ENCODE data around the gene RRP12. TPM values are rescaled to one million over a fixed set of nuclear protein-coding genes. Genes with fewer than 3 reads are reported as not detected.

The RRP12 gene
- total and polyA plus RNA-seq, 2 experiments from 2014 or later = 17.6 to 17.7 TPM

DNA sequence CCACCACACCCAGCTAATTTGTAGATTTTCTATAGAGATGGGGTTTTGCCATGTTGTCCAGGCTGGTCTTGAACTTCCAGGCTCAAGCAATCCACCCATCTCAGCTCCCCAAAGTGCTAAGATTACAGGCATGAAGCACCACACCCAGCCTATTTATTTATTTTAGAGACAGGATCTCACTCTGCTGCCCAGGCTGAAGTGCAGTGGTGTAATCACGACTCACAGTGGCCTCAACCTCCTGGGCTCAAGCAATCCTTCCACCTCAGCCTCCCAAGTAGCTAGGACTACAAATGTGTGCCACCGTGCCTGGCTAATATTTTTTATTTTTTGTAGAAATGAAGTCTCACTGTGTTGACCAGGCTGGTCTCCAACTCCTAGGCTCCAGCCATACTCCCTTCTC, 59.7 kb downstream of the RRP12 start:
- Histone ChIP-seq H3K9me2 (ENCODE audit: insufficient read depth) (no peaks in the 10 kb centered on the region), H3K27ac (no peak overlapping the region), H3K4me1 (ENCODE audit: insufficient read depth) (0 out of 2 replicates have a peak, but pooled peaks cover 6% of the 10 kb centered on the region), H3K9ac (no peak overlapping the region), H3K27me3 (replicated peaks; ENCODE audit: insufficient read depth) (0 out of 2 replicates have a peak, but pooled peaks cover 8% of the 10 kb centered on the region), H3K9me3 (ENCODE audit: low read depth) (no peaks in the 10 kb centered on the region), H2AFZ (no peak overlapping the region), H3F3A (ENCODE audit: insufficient read depth) (peaks cover 8% of the 10 kb centered on the region; the same call in 1 of the 2 replicates), H4K20me1 (ENCODE audit: insufficient read depth) (no peaks in the 10 kb centered on the region), H3K4me3 (no peak overlapping the region), H3K4me2 (ENCODE audit: unreplicated experiment) (no peak overlapping the region), H3K36me3 (ENCODE audit: low read depth) (no peaks in the 10 kb centered on the region), H3K79me2 (ENCODE audit: insufficient read depth) (no peaks in the 10 kb centered on the region)
- in situ Hi-C loops (cut with MboI) = no loop called here
- TF ChIP-seq EZH2phosphoT487 (IDR thresholded peaks at IDR 0.05; ENCODE audit: insufficient read depth, low read depth) (no peak), EZH2 (IDR thresholded peaks at IDR 0.05; ENCODE audit: insufficient read depth, poor library complexity, severe bottlenecking) (no peak)
- WGBS, 2 experiments (ENCODE audit: low coverage in 1 of 2, low lambda C conversion rate in 2 of 2, missing lambda C conversion rate in 2 of 2) = 44 to 55% methylated on average over 2 of the region's 2 CpGs
- no peak for DNase-seq

DNA sequence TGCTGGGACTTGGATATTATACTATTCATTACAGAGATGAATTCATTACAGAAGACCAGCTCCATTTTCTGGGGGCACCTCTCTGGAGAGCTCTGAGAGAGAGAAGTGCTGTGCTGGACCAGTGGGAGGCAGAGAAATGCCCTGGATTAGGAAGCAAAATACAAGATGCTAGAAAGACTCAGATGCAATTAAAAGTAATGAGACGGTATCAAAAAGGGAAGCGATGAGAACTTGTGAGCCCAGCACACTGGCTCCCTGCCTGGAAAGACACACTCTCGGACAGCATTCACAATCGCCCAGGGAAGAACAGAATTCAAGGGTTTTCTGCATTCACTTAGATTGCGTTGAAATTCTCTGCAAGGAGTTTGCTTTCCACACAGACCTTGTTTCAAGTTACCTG, 63.1 kb downstream of the RRP12 start:
- H3K27ac ChIP-seq = no peak overlapping the region
- 11 to 13% methylated on average over 5 of the region's 5 CpGs for WGBS, 2 experiments (ENCODE audit: low coverage in 1 of 2, low lambda C conversion rate in 2 of 2, missing lambda C conversion rate in 2 of 2)
- peaks cover 17% of the 10 kb centered on the region for H3F3A ChIP-seq (ENCODE audit: insufficient read depth)
- H3K27me3 ChIP-seq (replicated peaks; ENCODE audit: insufficient read depth) = 0 out of 2 replicates have a peak, but pooled peaks cover 8% of the 10 kb centered on the region
- H3K9me2 ChIP-seq (ENCODE audit: insufficient read depth) = no peaks in the 10 kb centered on the region
- DNase-seq = no peak
- no peak overlapping the region for H3K4me3 ChIP-seq
- no peaks in the 10 kb centered on the region for H3K36me3 ChIP-seq (ENCODE audit: low read depth)
- H2AFZ ChIP-seq = 0 out of 2 replicates have a peak overlapping the region, but pooled peaks have one; percentile 20
- H3K4me2 ChIP-seq (ENCODE audit: unreplicated experiment) = no peak overlapping the region
- no peak overlapping the region for H3K9ac ChIP-seq
- H3K79me2 ChIP-seq (ENCODE audit: insufficient read depth) = no peaks in the 10 kb centered on the region
- H4K20me1 ChIP-seq (ENCODE audit: insufficient read depth) = no peaks in the 10 kb centered on the region
- TF ChIP-seq EZH2phosphoT487 (IDR thresholded peaks at IDR 0.05; ENCODE audit: insufficient read depth, low read depth) (no peak), EZH2 (IDR thresholded peaks at IDR 0.05; ENCODE audit: insufficient read depth, poor library complexity, severe bottlenecking) (no peak)
- no peaks in the 10 kb centered on the region for H3K9me3 ChIP-seq (ENCODE audit: low read depth)
- in situ Hi-C loops (cut with MboI) = no loop called here
- 0 out of 2 replicates have a peak, but pooled peaks cover 6% of the 10 kb centered on the region for H3K4me1 ChIP-seq (ENCODE audit: insufficient read depth)

DNA sequence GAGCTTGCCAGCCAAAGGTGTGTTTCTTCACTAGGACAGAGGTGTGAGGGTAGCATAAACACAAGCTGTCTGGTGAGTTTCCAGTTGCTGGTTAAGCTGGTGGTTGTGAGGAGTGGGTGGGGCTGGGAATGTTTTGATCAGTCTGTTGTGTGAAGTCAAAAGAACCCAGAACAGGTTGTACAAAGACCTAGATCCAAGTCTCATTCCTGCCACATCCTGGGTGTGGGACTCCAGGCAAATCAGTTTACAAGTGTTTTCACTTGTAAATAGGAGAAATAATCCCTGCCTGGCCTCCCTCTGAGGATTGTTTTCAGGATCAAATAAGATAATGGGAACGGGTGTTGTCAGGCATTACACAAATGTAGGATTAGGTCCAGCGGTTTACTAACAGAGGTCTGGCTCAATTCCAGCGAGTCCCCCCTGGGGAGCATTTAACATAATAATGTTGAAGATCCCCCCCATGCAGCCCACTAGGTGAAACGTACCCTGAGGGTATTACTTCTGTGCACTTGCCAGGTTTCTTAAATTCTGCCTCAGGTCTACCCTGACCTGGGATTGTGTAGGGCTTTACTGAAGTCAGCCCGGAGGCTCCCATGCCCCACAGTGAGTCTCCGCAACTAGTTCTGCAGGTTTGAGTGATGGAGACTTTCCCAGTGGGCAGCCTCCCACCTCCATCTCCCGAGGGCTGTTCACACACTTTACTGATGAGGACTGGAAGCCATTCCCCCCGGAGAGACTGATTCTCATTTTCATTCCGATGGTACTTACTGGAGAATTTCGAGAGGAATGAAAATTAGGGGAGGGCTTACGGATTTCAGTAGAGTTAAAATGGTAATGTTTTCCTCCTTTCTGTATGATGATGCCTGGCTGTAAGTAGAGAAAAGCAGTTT, 64.0 kb downstream of the RRP12 start:
- Histone ChIP-seq H2AFZ (no peak overlapping the region), H3K27ac (no peak overlapping the region), H3K9me3 (ENCODE audit: low read depth) (no peaks in the 10 kb centered on the region), H3K9me2 (ENCODE audit: insufficient read depth) (no peaks in the 10 kb centered on the region), H3K36me3 (ENCODE audit: low read depth) (no peaks in the 10 kb centered on the region), H3K9ac (no peak overlapping the region), H3K4me2 (ENCODE audit: unreplicated experiment) (no peak overlapping the region), H3F3A (ENCODE audit: insufficient read depth) (peaks cover 25% of the 10 kb centered on the region), H3K4me3 (no peak overlapping the region), H3K27me3 (replicated peaks; ENCODE audit: insufficient read depth) (0 out of 2 replicates have a peak, but pooled peaks cover 8% of the 10 kb centered on the region), H3K79me2 (ENCODE audit: insufficient read depth) (peaks cover 6% of the 10 kb centered on the region), H4K20me1 (ENCODE audit: insufficient read depth) (no peaks in the 10 kb centered on the region), H3K4me1 (ENCODE audit: insufficient read depth) (peaks cover 9% of the 10 kb centered on the region)
- WGBS, 2 experiments (ENCODE audit: low coverage in 1 of 2, low lambda C conversion rate in 2 of 2, missing lambda C conversion rate in 2 of 2) = 12% methylated on average over 11 of the region's 11 CpGs
- TF ChIP-seq EZH2phosphoT487 (IDR thresholded peaks at IDR 0.05; ENCODE audit: insufficient read depth, low read depth) = no peak
- no peak for TF ChIP-seq EZH2 (IDR thresholded peaks at IDR 0.05; ENCODE audit: insufficient read depth, poor library complexity, severe bottlenecking)
- in situ Hi-C loops (cut with MboI) = no loop called here
- DNase-seq = no peak

DNA sequence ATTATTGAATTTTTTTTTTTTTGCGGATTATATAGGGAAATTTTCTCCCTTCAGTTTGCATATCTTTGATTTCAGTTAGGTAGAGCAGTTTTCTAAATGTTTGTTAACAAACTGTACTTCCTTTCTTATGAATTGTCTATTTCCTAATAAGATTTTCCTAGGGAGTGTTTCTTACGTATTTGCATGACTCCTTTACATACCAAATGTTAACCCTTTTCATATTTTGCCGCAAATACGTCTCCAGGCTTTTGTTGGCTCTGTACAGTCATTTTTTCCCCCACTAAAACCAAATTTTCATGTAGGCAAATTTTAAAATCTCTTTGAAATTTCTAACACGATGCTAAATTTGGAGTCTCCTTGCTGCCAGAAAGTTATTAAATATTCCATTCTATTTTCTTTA, 64.7 kb downstream of the RRP12 start:
- Histone ChIP-seq H3K4me3 (no peak overlapping the region), H3K27me3 (replicated peaks; ENCODE audit: insufficient read depth) (0 out of 2 replicates have a peak, but pooled peaks cover 8% of the 10 kb centered on the region), H3K9me3 (ENCODE audit: low read depth) (no peaks in the 10 kb centered on the region), H3K9ac (no peak overlapping the region), H3K36me3 (ENCODE audit: low read depth) (no peaks in the 10 kb centered on the region), H3F3A (ENCODE audit: insufficient read depth) (peaks cover 29% of the 10 kb centered on the region), H3K4me1 (ENCODE audit: insufficient read depth) (peaks cover 16% of the 10 kb centered on the region), H2AFZ (no peak overlapping the region), H3K27ac (no peak overlapping the region), H3K9me2 (ENCODE audit: insufficient read depth) (no peaks in the 10 kb centered on the region), H4K20me1 (ENCODE audit: insufficient read depth) (no peaks in the 10 kb centered on the region), H3K4me2 (ENCODE audit: unreplicated experiment) (no peak overlapping the region), H3K79me2 (ENCODE audit: insufficient read depth) (peaks cover 14% of the 10 kb centered on the region)
- in situ Hi-C loops (cut with MboI) = no loop called here
- DNase-seq = peak; percentile 36
- 22 to 35% methylated on average over 5 of the region's 5 CpGs for WGBS, 2 experiments (ENCODE audit: low coverage in 1 of 2, low lambda C conversion rate in 2 of 2, missing lambda C conversion rate in 2 of 2)
- TF ChIP-seq EZH2 (IDR thresholded peaks at IDR 0.05; ENCODE audit: insufficient read depth, poor library complexity, severe bottlenecking) = no peak
- TF ChIP-seq EZH2phosphoT487 (IDR thresholded peaks at IDR 0.05; ENCODE audit: insufficient read depth, low read depth) = no peak

All from GM23248 (cell line).